ENCODE measurements around the gene MALL. TPM values are rescaled to one million over a fixed set of nuclear protein-coding genes. Genes with fewer than 3 reads are reported as not detected.

Gene MALL
- total and polyA plus RNA-seq, 9 of the 15 experiments (the other 6 are each of a cell fraction or from before 2014, with no cell fraction given) = 0.24 TPM; not detected in 8

DNA sequence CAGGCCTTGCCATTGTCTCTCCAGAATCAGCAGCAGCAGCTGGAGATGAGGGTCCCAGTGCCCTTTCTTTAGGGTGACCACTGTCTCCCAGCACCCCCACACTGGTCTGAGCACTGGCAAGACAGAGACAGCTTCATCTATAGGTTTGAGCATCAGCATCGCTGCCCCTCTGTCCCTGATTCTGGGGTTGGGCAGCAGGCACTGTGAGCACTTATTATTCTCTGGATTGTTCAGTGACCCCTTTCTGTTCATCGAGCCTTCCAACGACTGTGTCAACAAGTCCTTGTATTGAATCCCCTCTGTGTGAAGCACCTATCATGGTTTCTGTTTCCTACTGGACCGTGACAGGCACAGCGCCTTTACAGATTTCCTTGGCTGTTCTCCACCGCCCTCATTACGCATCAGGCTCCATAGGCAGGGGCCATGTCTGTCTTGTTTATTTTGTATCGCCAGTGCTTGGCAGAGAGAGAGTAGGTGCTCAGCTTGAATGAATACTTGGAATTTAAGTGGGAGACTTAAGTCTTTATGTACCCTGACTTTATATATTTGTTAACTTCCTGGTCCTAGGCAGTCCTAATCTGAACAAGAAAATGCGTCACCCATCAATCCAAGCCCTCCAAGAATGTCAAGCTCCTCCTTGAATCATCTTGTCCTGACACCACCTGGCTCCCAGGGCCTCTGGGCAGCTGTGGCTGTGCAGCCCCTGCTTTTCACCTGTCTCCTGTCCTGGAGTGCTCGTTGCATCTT is 11.4 kb downstream of the MALL start (continued):
- TF ChIP-seq E2F3 (CRISPR knock-in tag; IDR thresholded peaks at IDR 0.05) = no peak
- TF ChIP-seq, protein P1, sequence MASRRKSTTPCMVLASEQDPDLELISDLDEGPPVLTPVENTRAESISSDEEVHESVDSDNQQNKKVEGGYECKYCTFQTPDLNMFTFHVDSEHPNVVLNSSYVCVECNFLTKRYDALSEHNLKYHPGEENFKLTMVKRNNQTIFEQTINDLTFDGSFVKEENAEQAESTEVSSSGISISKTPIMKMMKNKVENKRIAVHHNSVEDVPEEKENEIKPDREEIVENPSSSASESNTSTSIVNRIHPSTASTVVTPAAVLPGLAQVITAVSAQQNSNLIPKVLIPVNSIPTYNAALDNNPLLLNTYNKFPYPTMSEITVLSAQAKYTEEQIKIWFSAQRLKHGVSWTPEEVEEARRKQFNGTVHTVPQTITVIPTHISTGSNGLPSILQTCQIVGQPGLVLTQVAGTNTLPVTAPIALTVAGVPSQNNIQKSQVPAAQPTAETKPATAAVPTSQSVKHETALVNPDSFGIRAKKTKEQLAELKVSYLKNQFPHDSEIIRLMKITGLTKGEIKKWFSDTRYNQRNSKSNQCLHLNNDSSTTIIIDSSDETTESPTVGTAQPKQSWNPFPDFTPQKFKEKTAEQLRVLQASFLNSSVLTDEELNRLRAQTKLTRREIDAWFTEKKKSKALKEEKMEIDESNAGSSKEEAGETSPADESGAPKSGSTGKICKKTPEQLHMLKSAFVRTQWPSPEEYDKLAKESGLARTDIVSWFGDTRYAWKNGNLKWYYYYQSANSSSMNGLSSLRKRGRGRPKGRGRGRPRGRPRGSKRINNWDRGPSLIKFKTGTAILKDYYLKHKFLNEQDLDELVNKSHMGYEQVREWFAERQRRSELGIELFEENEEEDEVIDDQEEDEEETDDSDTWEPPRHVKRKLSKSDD (conservative IDR thresholded peaks at IDR 0.05; ENCODE audit: low read length) = no peak

DNA sequence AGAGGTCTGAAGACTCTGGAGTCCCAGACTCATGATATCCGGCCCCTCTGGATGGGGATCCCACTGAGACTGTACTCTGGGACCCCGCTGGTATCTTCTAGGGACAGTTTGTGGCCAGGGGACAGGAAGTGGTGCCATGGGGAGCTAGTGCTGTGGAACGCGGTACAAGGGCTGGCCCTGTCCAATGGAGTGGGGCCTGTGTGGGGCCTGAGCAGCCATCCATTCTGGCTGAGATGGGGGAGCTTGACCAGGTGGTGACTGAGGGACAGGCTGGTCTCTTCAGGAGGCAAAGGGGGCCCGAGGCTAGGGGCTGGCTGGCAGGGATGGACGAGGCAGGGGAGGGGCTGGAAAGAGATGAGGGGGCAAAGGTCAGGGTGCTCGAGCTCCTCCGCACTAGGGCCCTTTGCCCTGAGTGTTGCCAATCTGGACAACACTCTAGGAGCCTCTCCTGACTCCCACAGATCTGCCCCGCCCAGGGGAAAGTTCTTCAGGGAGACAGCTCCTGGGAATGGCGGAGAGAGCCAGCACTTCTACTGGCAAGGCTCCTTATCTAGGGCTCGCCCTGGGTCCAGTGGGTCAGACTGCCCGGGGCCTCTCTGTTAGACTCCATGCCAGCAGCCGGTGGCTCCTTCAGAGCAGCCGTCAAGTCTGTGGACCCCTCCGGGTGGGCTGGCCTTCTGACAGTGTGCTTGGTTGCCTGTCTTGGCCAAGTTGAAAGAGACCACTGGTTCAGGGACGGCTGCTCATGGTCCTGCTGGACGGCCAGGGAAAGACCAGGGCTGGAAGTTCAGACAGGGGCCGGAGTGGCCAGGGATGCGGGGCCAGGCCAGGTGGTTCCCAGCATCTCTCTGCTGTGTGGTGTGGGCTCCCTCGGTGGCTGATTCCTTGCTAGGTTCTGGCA is 12.3 kb downstream of the MALL start:
- DNase-seq (ENCODE audit: extremely low read depth in 1 of 4, low spot score in 3 of 4) = no peak
- BruUV-seq (replicated peaks) = no TSS peak
- Histone ChIP-seq H3K27me3 (ENCODE audit: control insufficient read depth in 2 of 2, insufficient read depth in 2 of 2, low read length in 2 of 2) (no peaks in the 10 kb centered on the region; a peak in 1 of 5 replicates), H3K9me1 (ENCODE audit: control insufficient read depth, insufficient read depth, low read length) (no peaks in the 10 kb centered on the region), H3K79me2 (ENCODE audit: control insufficient read depth, insufficient read depth, low read length) (no peaks in the 10 kb centered on the region), H3K36me3 (ENCODE audit: control insufficient read depth, insufficient read depth, low read length) (no peaks in the 10 kb centered on the region), H3K4me2 (ENCODE audit: insufficient read depth, low read length) (no peak overlapping the region), H2AFZ (ENCODE audit: low read depth, low read length) (no peak overlapping the region), H3K9me3 (replicated peaks; ENCODE audit: control insufficient read depth, insufficient read depth, low read depth, low read length) (no peaks in the 10 kb centered on the region), H3K4me1 (replicated peaks in 1 of 2; ENCODE audit: control insufficient read depth in 2 of 2, insufficient read depth in 2 of 2, low read length in 2 of 2) (no peaks in the 10 kb centered on the region), H3K9ac (ENCODE audit: insufficient read depth in 1 of 2, low read depth in 2 of 2, low read length in 2 of 2) (no peak overlapping the region), H3K4me3 (no peak overlapping the region), H3K27ac (ENCODE audit: extremely low read depth, low read depth, low read length) (no peak overlapping the region), H4K20me1 (replicated peaks; ENCODE audit: control insufficient read depth, insufficient read depth, low read length) (no peaks in the 10 kb centered on the region; the same call in 1 of the 2 replicates)
- no peak for FAIRE-seq
- ChIA-PET POLR2A (no interaction called here), CTCF (ENCODE audit: low intra/inter-chr PET ratio) (no interaction called here)
- in situ Hi-C loops (cut with MboI) (no loop called here), intact Hi-C loops (cut with micrococcal nuclease) (no loop called here)
- ATAC-seq = no peak
- WGBS (ENCODE audit: insufficient coverage, low coverage, missing lambda C conversion rate) = 2% methylated on average over 18 of the region's 20 CpGs
- TF ChIP-seq, protein P2, sequence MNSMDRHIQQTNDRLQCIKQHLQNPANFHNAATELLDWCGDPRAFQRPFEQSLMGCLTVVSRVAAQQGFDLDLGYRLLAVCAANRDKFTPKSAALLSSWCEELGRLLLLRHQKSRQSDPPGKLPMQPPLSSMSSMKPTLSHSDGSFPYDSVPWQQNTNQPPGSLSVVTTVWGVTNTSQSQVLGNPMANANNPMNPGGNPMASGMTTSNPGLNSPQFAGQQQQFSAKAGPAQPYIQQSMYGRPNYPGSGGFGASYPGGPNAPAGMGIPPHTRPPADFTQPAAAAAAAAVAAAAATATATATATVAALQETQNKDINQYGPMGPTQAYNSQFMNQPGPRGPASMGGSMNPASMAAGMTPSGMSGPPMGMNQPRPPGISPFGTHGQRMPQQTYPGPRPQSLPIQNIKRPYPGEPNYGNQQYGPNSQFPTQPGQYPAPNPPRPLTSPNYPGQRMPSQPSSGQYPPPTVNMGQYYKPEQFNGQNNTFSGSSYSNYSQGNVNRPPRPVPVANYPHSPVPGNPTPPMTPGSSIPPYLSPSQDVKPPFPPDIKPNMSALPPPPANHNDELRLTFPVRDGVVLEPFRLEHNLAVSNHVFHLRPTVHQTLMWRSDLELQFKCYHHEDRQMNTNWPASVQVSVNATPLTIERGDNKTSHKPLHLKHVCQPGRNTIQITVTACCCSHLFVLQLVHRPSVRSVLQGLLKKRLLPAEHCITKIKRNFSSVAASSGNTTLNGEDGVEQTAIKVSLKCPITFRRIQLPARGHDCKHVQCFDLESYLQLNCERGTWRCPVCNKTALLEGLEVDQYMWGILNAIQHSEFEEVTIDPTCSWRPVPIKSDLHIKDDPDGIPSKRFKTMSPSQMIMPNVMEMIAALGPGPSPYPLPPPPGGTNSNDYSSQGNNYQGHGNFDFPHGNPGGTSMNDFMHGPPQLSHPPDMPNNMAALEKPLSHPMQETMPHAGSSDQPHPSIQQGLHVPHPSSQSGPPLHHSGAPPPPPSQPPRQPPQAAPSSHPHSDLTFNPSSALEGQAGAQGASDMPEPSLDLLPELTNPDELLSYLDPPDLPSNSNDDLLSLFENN (IDR thresholded peaks at IDR 0.05; ENCODE audit: low read depth in 2 of 2, low read length in 2 of 2) = no peak
- TF ChIP-seq, protein P3, sequence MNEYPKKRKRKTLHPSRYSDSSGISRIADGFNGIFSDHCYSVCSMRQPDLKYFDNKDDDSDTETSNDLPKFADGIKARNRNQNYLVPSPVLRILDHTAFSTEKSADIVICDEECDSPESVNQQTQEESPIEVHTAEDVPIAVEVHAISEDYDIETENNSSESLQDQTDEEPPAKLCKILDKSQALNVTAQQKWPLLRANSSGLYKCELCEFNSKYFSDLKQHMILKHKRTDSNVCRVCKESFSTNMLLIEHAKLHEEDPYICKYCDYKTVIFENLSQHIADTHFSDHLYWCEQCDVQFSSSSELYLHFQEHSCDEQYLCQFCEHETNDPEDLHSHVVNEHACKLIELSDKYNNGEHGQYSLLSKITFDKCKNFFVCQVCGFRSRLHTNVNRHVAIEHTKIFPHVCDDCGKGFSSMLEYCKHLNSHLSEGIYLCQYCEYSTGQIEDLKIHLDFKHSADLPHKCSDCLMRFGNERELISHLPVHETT (CRISPR knock-in tag; conservative IDR thresholded peaks at IDR 0.05 in 1 of 2, IDR thresholded peaks at IDR 0.05 in 1 of 2) = no peak
- TF ChIP-seq NR1H2 (CRISPR knock-in tag; IDR thresholded peaks at IDR 0.05) (no peak), TCF7 (IDR thresholded peaks at IDR 0.05; ENCODE audit: borderline replicate concordance) (no peak)
